ENCODE results near the gene SERTAD3. TPM values are rescaled to one million over a fixed set of nuclear protein-coding genes. Genes with fewer than 3 reads are reported as not detected.

The SERTAD3 gene
- total and polyA plus RNA-seq, 2 of the 8 experiments (the other 6 are each of a cell fraction or from before 2014, with no cell fraction given), result 15.1 to 32.1 TPM

DNA sequence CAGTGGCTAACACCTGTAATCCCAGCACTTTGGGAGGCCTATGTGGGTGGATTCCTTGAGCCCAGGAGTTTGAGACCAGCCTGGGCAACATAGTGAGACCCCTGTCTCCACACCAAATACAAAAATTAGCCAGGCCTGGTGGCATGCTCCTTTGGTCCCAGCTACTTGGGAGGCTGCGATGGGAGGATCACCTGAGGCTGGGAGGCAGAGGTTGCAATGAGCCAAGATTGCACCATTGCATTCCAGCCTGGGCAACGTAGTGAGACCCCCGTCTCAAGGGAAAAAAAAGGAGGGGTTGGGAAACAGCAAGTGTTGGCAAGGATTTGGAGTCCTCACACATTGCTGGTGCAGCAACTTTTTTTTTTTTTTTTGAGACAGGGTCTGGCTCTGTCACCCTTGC, 41.9 kb upstream of the SERTAD3 start:
- no peak overlapping the region for H2AK5ac ChIP-seq (ENCODE audit: low read depth, low read length)
- H3K23ac ChIP-seq (ENCODE audit: insufficient read length), result no peak overlapping the region
- FAIRE-seq (no peak), DNase-seq (ENCODE audit: low read depth in 1 of 2, low spot score in 2 of 2) (no peak)
- no peak overlapping the region for H2BK12ac ChIP-seq (ENCODE audit: low read depth, low read length)
- no peak overlapping the region for H3K4me3 ChIP-seq (ENCODE audit: extremely low read depth in 1 of 4, insufficient read depth in 2 of 4, low read depth in 3 of 4, low read length in 4 of 4)
- H3K4ac ChIP-seq (replicated peaks; ENCODE audit: insufficient read length, low read depth, low read length), result no peak overlapping the region
- H3K9ac ChIP-seq (replicated peaks in 1 of 4; ENCODE audit: extremely low read depth in 1 of 4, low read depth in 3 of 4, low read length in 3 of 4), result no peak overlapping the region
- no peaks in the 10 kb centered on the region for H3K36me3 ChIP-seq (ENCODE audit: control insufficient read depth in 2 of 4, insufficient read depth in 4 of 4, low read length in 3 of 4)
- H3K27me3 ChIP-seq (replicated peaks in 1 of 4; ENCODE audit: control insufficient read depth in 3 of 4, extremely low read depth in 1 of 4, insufficient read depth in 3 of 4, low read length in 3 of 4), result no peaks in the 10 kb centered on the region; a peak in 2 of 7 replicates
- H3K79me2 ChIP-seq (ENCODE audit: control insufficient read depth in 1 of 2, insufficient read depth in 2 of 2, low read length in 2 of 2), result no peaks in the 10 kb centered on the region
- H3K14ac ChIP-seq (ENCODE audit: insufficient read length), result no peak overlapping the region
- H2BK15ac ChIP-seq (ENCODE audit: low read length), result no peak overlapping the region
- no peaks in the 10 kb centered on the region for H4K20me1 ChIP-seq (replicated peaks in 1 of 2; ENCODE audit: control insufficient read depth in 1 of 2, insufficient read depth in 2 of 2, low read length in 2 of 2)
- H4K8ac ChIP-seq (ENCODE audit: extremely low read depth, insufficient read depth, low read length), result no peak overlapping the region
- no peak overlapping the region for H2BK120ac ChIP-seq (replicated peaks; ENCODE audit: low read depth, low read length)
- POLR2A ChIA-PET (ENCODE audit: partially characterized antibody), result interaction anchor here (0.9 to 2.2 kb wide), 2 partner anchors 32 to 42 kb away, joined by 3 to 8 read pairs; partner anchors contain the start of gene SERTAD3
- H3K27ac ChIP-seq (ENCODE audit: low read depth, low read length), result no peak overlapping the region
- no peak overlapping the region for H2BK20ac ChIP-seq (ENCODE audit: low read length)
- H3K18ac ChIP-seq (ENCODE audit: extremely low read depth, low read length), result no peak overlapping the region
- no peak overlapping the region for H4K91ac ChIP-seq (replicated peaks; ENCODE audit: insufficient read length, low read length)
- 83% methylated on average over 3 of the region's 3 CpGs; no CpG with 5 or more reads in 1 of the 2 experiments for WGBS, 2 experiments (ENCODE audit: extremely low coverage in 1 of 2, insufficient coverage in 1 of 2, insufficient read length in 1 of 2, insufficient replicate concordance in 2 of 2, low coverage in 1 of 2, low lambda C conversion rate in 2 of 2, missing lambda C conversion rate in 1 of 2)
- H3K79me1 ChIP-seq (ENCODE audit: low read depth, low read length), result no peaks in the 10 kb centered on the region
- no peak overlapping the region for H2AFZ ChIP-seq (ENCODE audit: low read length)
- H3K4me2 ChIP-seq (ENCODE audit: insufficient read depth in 1 of 2, low read depth in 2 of 2, low read length in 2 of 2), result no peak overlapping the region
- peaks cover 0 to 5% (median 0%) of the 10 kb centered on the region in 4 experiments; a peak in 1 of 7 replicates for H3K4me1 ChIP-seq (replicated peaks in 1 of 4; ENCODE audit: control insufficient read depth in 3 of 4, insufficient read depth in 4 of 4, low read length in 3 of 4)
- no peak overlapping the region for H4K5ac ChIP-seq (ENCODE audit: insufficient read length, low read depth, low read length)
- TF ChIP-seq FOSL1 (IDR thresholded peaks at IDR 0.05; ENCODE audit: insufficient read depth, low read depth, low read length) (no peak), CHD2 (IDR thresholded peaks at IDR 0.05; ENCODE audit: low read length) (no peak)
- H3K9me3 ChIP-seq (ENCODE audit: insufficient read depth in 2 of 2, low read depth in 1 of 2, low read length in 1 of 2), result no peaks in the 10 kb centered on the region
- no peak overlapping the region for H2BK5ac ChIP-seq (ENCODE audit: low read depth, low read length)
- CTCF ChIA-PET (ENCODE audit: partially characterized antibody), result interaction anchor here (0.5 to 2.3 kb wide), 2 partner anchors 10 to 35 kb away, joined by 3 to 7 read pairs; no protein-coding TSS in a partner anchor
- no peaks in the 10 kb centered on the region; the same call in 1 of the 2 replicates for H3K23me2 ChIP-seq (ENCODE audit: low read depth, low read length)
- no peak overlapping the region for H3K56ac ChIP-seq (replicated peaks; ENCODE audit: insufficient read length, low read depth, low read length)
